ENCODE results near the gene NRL.

Gene NRL

GRCh38 chr14:24098927-24099813, 15.6 kb downstream of the NRL start:
- DNase-seq (ENCODE audit: low read depth in 2 of 2), result no peak

- no peak for DNase-seq (ENCODE audit: low read depth in 2 of 2)
These were observed 16.4 kb downstream of the NRL start for GRCh38 chr14:24098229-24098926.

- DNase-seq (ENCODE audit: low read depth in 2 of 2), result no peak
These were observed 18.1 kb downstream of the NRL start for GRCh38 chr14:24096545-24097181.

GRCh38 chr14:24095271-24096068, 19.3 kb downstream of the NRL start:
- DNase-seq (ENCODE audit: low read depth in 2 of 2), result peak; percentile 57

- no peak for DNase-seq (ENCODE audit: low read depth in 2 of 2)
These were observed 19.9 kb downstream of the NRL start for GRCh38 chr14:24094841-24095270.

- DNase-seq (ENCODE audit: low read depth in 2 of 2), result peak; percentile 79 to 83
These were observed 20.6 kb downstream of the NRL start, which contains the start of gene PCK2 for GRCh38 chr14:24093901-24094840. TSS of gene PCK2 (plus strand) at chr14:24094311. CDS start at chr14:24094406, 95 bp downstream.

GRCh38 chr14:24093207-24093900, 21.4 kb downstream of the NRL start:
- DNase-seq (ENCODE audit: low read depth in 2 of 2), result no peak

- no peak for DNase-seq (ENCODE audit: low read depth in 2 of 2)
These were observed 22.1 kb downstream of the NRL start for GRCh38 chr14:24092505-24093206.

- no peak for DNase-seq (ENCODE audit: low read depth in 2 of 2)
These were observed 22.6 kb downstream of the NRL start for GRCh38 chr14:24092110-24092504.

GRCh38 chr14:24089890-24090289, 24.9 kb downstream of the NRL start:
- no peak for DNase-seq (ENCODE audit: low read depth in 2 of 2)

- no peak for DNase-seq (ENCODE audit: low read depth in 2 of 2)
These were observed 26.7 kb downstream of the NRL start for GRCh38 chr14:24088095-24088494.

- DNase-seq (ENCODE audit: low read depth in 2 of 2), result no peak
These were observed 27.7 kb downstream of the NRL start for GRCh38 chr14:24087004-24087403.

- no peak for DNase-seq (ENCODE audit: low read depth in 2 of 2)
These were observed 28.4 kb downstream of the NRL start for GRCh38 chr14:24086193-24086955.

GRCh38 chr14:24085215-24085614, 29.5 kb downstream of the NRL start:
- no peak for DNase-seq (ENCODE audit: low read depth in 2 of 2)

GRCh38 chr14:24084440-24084839, 30.3 kb downstream of the NRL start:
- no peak for DNase-seq (ENCODE audit: low read depth in 2 of 2)

- DNase-seq (ENCODE audit: low read depth in 2 of 2), result no peak
These were observed 31.3 kb downstream of the NRL start for GRCh38 chr14:24083462-24083861.

GRCh38 chr14:24082411-24083080, 32.2 kb downstream of the NRL start:
- no peak for DNase-seq (ENCODE audit: low read depth in 2 of 2)

GRCh38 chr14:24081739-24082211, 33.0 kb downstream of the NRL start:
- DNase-seq (ENCODE audit: low read depth in 2 of 2), result no peak

All from stimulated activated CD4-positive, alpha-beta T cell treated with anti-CD3 and anti-CD28 coated beads, Interleukin-15, amount 100 ng/mL, for 48 hours (primary cell).